ENCODE data around the gene GEMIN7.

GEMIN7 gene, protein sequence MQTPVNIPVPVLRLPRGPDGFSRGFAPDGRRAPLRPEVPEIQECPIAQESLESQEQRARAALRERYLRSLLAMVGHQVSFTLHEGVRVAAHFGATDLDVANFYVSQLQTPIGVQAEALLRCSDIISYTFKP

DNA sequence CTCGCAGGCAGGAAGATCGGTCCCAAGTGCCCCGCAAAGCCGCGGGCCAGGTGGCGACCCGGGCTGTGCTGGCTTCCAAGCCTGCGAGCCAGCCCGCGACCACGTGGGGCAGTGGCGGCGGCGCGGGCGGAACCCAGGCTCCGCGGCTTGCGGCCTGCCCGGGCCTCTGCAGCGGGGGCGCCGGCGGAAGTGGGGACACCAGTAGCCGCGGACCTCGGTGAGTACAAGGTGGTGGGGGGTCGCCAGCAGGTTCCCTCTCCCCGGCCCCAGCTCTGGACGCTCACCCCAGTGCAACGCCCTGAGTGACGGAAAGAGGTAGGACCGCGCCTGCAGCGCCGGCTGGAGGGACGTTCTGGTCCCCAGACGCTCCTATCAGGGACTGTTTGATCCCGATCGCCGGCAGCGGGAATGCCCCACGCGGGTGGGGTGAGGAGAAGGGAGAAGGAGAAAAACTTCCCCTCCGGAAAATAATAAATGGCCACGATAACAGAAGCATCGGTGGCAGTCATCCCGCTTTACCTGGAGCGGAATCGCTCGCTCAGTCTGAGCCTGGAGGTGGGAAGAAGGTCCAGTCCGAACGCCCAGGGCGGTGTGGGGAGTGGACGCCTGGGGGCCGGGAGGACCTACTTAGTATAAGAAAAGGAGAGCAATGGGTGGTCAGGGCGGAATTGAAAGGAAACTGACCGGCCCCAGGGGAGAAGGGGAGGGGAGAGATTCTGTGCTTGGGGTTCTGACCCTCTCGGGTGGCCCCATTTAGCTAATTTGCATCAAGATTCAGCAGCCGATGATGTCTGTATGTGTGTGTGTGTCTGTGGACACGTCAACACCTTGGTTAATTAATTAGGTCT lies at the start of gene GEMIN7:
GEMIN7 (plus strand) TSS at position 198 of the 848 bp plus-strand sequence. CDS start 10,855 bp downstream, outside the sequence.
- H3K4me1 ChIP-seq (ENCODE audit: control insufficient read depth in 1 of 2, insufficient read depth in 1 of 2, low read depth in 1 of 2, low read length in 1 of 2), result peaks cover 46 to 50% of the 10 kb centered on the region in 2 experiments
- H3K4me3 ChIP-seq (ENCODE audit: low read depth in 1 of 2, low read length in 1 of 2), result peak within 1 kb of the TSS; percentile 67 to 68
- peak within 1 kb of the TSS; percentile 62 for H3K27ac ChIP-seq

DNA sequence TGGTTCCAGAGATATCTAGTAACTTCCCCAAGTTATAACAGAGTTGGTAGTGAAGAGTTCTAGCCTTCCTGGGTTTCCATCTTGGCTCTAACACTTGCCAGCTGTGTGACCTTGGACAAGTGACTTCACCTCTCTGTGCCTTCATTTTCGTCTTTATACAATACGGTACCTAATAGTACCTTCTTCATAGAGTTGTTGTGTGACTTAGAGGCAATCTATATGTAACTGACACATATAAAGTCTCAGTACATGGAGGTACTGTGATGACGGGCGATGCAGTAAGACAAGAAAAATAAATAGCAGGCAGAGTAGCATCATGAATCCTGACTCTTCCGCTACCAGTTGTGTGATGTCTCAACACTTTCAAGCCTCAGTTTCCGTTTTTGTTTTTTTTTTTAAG lies 48.2 kb upstream of the GEMIN7 start:
- TF ChIP-seq, protein P1, sequence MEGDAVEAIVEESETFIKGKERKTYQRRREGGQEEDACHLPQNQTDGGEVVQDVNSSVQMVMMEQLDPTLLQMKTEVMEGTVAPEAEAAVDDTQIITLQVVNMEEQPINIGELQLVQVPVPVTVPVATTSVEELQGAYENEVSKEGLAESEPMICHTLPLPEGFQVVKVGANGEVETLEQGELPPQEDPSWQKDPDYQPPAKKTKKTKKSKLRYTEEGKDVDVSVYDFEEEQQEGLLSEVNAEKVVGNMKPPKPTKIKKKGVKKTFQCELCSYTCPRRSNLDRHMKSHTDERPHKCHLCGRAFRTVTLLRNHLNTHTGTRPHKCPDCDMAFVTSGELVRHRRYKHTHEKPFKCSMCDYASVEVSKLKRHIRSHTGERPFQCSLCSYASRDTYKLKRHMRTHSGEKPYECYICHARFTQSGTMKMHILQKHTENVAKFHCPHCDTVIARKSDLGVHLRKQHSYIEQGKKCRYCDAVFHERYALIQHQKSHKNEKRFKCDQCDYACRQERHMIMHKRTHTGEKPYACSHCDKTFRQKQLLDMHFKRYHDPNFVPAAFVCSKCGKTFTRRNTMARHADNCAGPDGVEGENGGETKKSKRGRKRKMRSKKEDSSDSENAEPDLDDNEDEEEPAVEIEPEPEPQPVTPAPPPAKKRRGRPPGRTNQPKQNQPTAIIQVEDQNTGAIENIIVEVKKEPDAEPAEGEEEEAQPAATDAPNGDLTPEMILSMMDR (IDR thresholded peaks at IDR 0.05), result no peak
- H3K27me3 ChIP-seq, result no peaks in the 10 kb centered on the region
- no peaks in the 10 kb centered on the region for H3K9me3 ChIP-seq
- no peak overlapping the region for H3K27ac ChIP-seq
- peaks cover 41% of the 10 kb centered on the region for H3K36me3 ChIP-seq
- H3K4me3 ChIP-seq (ENCODE audit: low read depth in 1 of 2, low read length in 1 of 2), result no peak overlapping the region
- no peaks in the 10 kb centered on the region for H3K4me1 ChIP-seq (ENCODE audit: control insufficient read depth in 1 of 2, insufficient read depth in 1 of 2, low read depth in 1 of 2, low read length in 1 of 2)

More for the DNA sequence above, at the start of gene GEMIN7:
- Histone ChIP-seq H3K27me3 (no peaks in the 10 kb centered on the region), H3K36me3 (peaks cover 11% of the 10 kb centered on the region), H3K9me3 (no peaks in the 10 kb centered on the region)
- TF ChIP-seq, protein P1 (IDR thresholded peaks at IDR 0.05), result peak; percentile 29

DNA sequence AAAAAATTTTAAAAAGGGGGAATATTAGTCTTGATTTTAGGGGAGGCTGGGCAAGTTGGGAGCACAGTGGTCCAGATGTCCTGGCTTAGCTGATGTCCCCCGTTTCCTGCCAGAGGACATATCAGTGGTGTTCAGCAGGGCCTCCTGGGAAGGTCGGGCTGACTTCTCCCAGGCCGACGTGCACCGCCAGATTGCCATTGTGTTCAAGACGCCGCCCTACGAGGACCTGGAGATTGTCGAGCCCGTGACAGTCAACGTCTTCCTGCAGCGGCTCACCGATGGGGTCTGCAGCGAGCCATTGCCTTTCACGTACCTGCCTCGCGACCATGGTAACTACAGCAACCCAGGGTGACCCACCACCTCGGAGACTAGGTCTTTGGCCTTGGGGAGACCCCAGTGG lies 46.6 kb upstream of the GEMIN7 start:
- peaks cover 44% of the 10 kb centered on the region for H3K36me3 ChIP-seq
- H3K27ac ChIP-seq, result no peak overlapping the region
- no peaks in the 10 kb centered on the region for H3K4me1 ChIP-seq (ENCODE audit: control insufficient read depth in 1 of 2, insufficient read depth in 1 of 2, low read depth in 1 of 2, low read length in 1 of 2)
- no peaks in the 10 kb centered on the region for H3K9me3 ChIP-seq
- H3K27me3 ChIP-seq, result no peaks in the 10 kb centered on the region
- TF ChIP-seq, protein P1 (IDR thresholded peaks at IDR 0.05), result no peak
- no peak overlapping the region for H3K4me3 ChIP-seq (ENCODE audit: low read depth in 1 of 2, low read length in 1 of 2)

DNA sequence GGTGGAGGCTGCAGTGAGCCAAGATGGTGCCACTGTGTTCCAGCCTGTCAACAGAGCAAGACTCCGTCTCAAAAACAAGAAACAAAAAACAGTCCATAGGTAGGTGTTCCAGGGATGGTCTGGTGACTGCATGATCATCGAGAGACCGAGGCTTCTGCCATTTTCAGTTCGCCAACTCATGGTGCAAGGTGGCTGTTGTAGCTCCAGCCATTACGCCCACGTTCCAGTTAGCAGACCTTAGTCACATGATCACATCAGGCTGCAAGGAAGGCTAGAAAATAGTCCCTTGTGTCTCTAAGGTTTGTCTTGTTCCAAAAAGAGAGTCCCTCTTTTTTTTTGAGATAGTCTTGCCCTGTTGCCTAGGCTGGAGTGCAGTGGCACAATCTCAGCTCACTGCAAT lies 43.3 kb upstream of the GEMIN7 start:
- TF ChIP-seq, protein P1 (IDR thresholded peaks at IDR 0.05), result no peak
- no peak overlapping the region for H3K4me3 ChIP-seq (ENCODE audit: low read depth in 1 of 2, low read length in 1 of 2)
- peaks cover 15% of the 10 kb centered on the region in 2 experiments for H3K4me1 ChIP-seq (ENCODE audit: control insufficient read depth in 1 of 2, insufficient read depth in 1 of 2, low read depth in 1 of 2, low read length in 1 of 2)
- no peak overlapping the region for H3K27ac ChIP-seq
- no peaks in the 10 kb centered on the region for H3K9me3 ChIP-seq
- no peaks in the 10 kb centered on the region for H3K27me3 ChIP-seq
- H3K36me3 ChIP-seq, result peaks cover 34% of the 10 kb centered on the region

DNA sequence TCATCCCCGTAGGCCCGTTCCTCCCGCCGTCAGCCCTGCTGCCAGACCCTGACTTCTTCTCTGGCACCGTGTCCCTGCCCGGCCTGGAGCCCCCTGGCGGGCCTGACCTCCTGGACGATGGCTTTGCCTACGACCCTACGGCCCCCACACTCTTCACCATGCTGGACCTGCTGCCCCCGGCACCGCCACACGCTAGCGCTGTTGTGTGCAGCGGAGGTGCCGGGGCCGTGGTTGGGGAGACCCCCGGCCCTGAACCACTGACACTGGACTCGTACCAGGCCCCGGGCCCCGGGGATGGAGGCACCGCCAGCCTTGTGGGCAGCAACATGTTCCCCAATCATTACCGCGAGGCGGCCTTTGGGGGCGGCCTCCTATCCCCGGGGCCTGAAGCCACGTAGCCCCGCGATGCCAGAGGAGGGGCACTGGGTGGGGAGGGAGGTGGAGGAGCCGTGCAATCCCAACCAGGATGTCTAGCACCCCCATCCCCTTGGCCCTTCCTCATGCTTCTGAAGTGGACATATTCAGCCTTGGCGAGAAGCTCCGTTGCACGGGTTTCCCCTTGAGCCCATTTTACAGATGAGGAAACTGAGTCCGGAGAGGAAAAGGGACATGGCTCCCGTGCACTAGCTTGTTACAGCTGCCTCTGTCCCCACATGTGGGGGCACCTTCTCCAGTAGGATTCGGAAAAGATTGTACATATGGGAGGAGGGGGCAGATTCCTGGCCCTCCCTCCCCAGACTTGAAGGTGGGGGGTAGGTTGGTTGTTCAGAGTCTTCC lies 41.5 kb upstream of the GEMIN7 start:
- H3K4me3 ChIP-seq (ENCODE audit: low read depth in 1 of 2, low read length in 1 of 2), result no peak overlapping the region
- H3K9me3 ChIP-seq, result no peaks in the 10 kb centered on the region
- H3K4me1 ChIP-seq (ENCODE audit: control insufficient read depth in 1 of 2, insufficient read depth in 1 of 2, low read depth in 1 of 2, low read length in 1 of 2), result peaks cover 28% of the 10 kb centered on the region in 2 experiments
- peaks cover 46% of the 10 kb centered on the region for H3K36me3 ChIP-seq
- no peak overlapping the region for H3K27ac ChIP-seq
- no peaks in the 10 kb centered on the region for H3K27me3 ChIP-seq
- TF ChIP-seq, protein P1 (IDR thresholded peaks at IDR 0.05), result no peak

Data from neutrophil (primary cell).